ENCODE measurements around the gene CDHR1.
"Not testable (repeated sequence)": the region's sequence is repeated elsewhere in the genome, so short reads cannot be mapped to it uniquely, and the experiment has no call there.

CDHR1 gene

DNA sequence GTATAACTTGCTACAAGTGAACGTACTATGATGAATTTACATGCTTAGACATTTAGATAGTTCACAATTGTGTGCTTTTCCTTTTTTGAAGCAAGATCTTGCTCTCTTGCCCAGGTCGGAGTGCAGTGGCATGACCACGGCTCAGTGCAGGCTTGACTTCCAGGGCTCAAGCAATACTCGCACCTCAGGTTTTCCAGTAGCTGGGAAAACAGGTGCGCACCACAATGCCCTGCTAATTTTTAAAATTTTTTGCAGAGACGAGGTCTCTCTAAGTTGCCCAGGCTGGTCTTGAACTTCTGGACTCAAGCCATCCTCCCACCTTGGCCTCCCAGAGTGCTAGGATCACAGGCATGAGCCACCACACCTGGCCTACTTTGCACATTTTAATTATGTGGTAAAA, 18.9 kb upstream of the CDHR1 start:
- DNase-seq: no peak

- no peak for DNase-seq
These were observed 18.0 kb upstream of the CDHR1 start for GRCh38 chr10:84176351-84176750.

GRCh38 chr10:84176836-84177474, 17.4 kb upstream of the CDHR1 start:
- DNase-seq: no peak

- DNase-seq: no peak
These were observed 16.7 kb upstream of the CDHR1 start for GRCh38 chr10:84177541-84178141.

DNA sequence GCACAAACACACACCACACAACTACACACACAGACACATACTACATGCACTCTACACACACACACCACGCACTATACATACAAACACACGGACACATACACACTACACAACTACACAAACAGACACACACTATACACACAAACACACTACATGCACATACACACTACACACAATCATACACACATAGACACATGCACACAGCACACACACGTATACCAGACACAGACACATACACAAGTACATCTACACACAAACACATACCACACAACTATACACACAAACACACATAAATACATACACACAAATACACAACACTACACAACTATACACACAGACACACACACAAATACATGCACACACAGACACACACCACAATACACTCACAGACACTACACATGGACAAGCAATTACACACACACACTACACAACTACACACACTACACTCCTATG, 16.2 kb upstream of the CDHR1 start:
- DNase-seq: no peak

DNA sequence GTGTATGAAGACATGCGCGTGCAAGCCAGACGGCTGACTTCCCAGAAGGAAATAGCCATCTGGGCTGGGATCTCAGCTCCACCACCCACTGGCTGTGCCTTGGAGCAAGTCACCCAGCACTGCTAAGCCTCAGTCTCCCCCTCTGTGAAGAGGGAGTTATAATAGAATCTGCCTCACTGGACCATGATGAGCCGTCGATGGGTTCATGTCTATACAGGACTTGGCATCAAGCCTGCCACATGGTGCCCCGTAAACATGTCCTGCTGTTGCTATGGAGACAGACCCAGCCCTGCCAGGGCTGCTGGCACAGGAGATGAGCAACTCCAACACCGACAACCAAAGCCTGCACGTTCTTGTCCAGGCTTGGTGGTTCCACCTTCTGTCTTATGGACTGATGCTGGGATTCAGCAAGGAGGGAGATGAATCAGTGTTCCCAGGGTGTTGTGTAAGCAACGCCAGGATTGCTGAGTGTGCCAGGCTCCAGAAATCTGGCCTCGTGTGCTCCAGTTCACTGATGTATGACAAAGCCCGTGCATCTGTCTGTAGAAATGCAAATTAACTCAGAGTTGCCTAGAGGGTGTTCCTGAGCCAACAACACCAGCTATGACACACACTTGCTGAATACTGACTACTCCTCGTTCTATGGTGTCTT, 15.2 kb upstream of the CDHR1 start:
- peak; percentile 98 for DNase-seq

DNA sequence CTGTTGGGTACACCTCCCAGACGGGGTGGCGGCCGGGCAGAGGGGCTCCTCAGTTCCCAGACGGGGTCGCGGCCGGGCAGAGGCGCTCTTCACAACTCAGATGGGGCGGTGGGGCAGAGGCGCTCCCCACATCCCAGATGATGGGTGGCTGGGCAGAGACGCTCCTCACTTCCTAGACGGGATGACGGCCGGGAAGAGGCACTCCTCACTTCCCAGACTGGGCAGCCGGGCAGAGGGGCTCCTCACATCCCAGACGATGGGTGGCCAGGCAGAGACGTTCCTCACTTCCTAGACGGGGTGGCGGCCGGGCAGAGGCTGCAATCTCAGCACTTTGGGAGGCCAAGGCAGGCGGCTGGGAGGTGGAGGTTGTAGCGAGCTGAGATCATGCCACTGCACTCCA, 14.0 kb upstream of the CDHR1 start:
- not testable (repeated sequence) for DNase-seq

DNA sequence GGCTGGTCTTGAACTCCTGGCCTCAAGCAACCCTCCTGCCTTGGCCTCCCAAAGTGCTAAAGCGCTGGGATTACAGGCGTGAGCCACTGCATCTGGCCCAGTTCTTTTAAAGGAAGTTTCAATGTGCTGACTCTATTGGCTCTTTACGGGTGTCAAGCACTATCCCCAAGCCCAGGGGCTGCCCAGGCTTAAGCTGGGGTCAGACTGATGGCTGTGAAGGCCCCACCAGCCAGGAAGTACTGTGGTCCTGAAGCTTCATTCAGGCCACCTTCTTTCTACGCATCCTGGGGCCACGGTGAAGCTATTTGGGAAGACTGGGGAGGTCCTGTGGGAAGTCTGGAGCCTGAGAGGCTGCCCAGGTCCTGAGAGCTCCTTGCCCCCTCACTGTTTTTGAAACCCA, 12.7 kb upstream of the CDHR1 start:
- DNase-seq: no peak

DNA sequence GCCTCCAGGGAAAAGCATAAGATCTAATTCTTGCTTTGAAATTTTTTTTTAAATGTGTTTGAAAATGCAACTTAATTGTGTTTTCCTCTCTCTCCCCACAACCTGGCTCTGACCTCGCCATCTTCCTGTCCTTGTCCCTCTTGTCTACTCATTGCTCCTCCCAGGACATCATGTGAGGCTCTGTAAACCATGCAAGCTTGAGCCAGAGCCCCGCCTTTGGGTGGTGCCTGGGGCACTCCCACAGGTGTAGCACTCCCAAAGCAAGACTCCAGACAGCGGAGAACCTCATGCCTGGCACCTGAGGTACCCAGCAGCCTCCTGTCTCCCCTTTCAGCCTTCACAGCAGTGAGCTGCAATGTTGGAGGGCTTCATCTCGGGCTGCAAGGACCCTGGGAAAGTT, 9.8 kb upstream of the CDHR1 start:
- DNase-seq: no peak

- no peak for DNase-seq
These were observed 8.7 kb upstream of the CDHR1 start for GRCh38 chr10:84185526-84186175.

- no peak for DNase-seq
These were observed 5.5 kb upstream of the CDHR1 start for GRCh38 chr10:84188815-84189214.

- no peak for DNase-seq
These were observed 3.7 kb upstream of the CDHR1 start for GRCh38 chr10:84190621-84191020.

GRCh38 chr10:84191106-84191505, 3.2 kb upstream of the CDHR1 start:
- DNase-seq: no peak

- no peak for DNase-seq
These were observed 1.0 kb upstream of the CDHR1 start for GRCh38 chr10:84193327-84193726.

DNA sequence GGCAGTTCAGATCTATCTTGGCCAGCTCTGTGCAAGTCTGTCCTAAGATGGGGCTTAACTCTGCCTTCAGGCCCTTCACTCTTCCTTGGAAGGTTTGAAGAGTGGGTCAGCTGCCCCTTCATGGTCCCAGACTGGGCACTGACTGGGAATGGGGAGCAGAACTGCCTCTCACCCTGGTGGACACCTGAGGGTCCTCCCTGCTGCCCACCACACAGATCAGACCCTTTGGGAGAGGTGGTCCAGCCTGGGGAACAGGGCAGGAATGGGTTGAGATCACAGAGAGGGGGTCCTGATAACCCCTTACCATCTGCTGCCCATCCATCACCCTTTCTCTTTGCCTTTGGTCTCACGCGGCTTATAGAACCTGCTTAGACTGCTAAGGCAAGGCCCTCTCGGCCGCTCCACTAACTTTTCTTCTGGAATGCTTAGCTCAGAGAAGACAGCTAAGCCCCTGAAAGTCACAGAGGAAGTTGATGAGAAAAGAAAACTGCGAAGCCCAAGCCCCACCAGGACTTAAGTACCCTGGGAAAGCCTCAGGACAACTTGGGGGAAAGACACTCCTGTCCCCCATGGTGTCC, 402 bp upstream of the CDHR1 start:
- no peak for DNase-seq

GRCh38 chr10:84195044-84195830, 900 bp downstream of the CDHR1 start:
- no peak for DNase-seq

- peak; percentile 26 for DNase-seq
These were observed 1.7 kb downstream of the CDHR1 start for GRCh38 chr10:84196083-84196482.

- DNase-seq: no peak
These were observed 2.6 kb downstream of the CDHR1 start for GRCh38 chr10:84196941-84197340.

DNA sequence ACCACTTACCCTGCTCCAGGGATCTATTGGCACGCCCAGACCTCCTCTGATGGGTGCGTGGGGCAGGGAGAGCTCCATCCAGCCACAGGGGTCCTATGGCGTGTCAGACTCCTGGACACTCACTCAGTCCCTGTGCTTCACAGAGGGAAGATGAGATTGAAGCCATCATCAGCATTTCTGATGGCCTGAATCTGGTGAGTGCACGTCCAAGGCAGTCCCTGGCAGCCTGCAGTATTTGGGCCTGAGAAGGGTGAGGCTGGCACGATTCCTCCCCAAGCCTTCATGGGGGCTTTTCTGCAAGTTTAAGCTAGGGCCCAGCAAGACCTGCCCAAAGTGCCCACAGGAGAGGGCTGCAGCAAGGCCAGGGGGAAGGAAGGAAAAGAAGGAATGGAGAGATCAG, 3.3 kb downstream of the CDHR1 start:
- DNase-seq: no peak

- peak; percentile 13 for DNase-seq
These were observed 4.0 kb downstream of the CDHR1 start for GRCh38 chr10:84198206-84198915.

GRCh38 chr10:84200537-84201243, 6.4 kb downstream of the CDHR1 start:
- DNase-seq: no peak

GRCh38 chr10:84201244-84201606, 6.9 kb downstream of the CDHR1 start:
- no peak for DNase-seq

Data from NCI-H446 treated with DMSO at 0.1 percent for 48 hours (cell line).